GM18907 (cell line): ENCODE results near the gene PLA2G4D.

Experiments
- ATAC-seq: cut with Tn5 transposase; IDR thresholded peaks from one replicate; pipeline ENCODE4 v1.9.1; 2021; ENCODE audit warnings: mild to moderate bottlenecking, moderate library complexity; ENCODE audit not compliant: unreplicated experiment

PLA2G4D gene

GRCh38 chr15:42079401-42079908, 14.9 kb downstream of the PLA2G4D start:
- no peak for ATAC-seq

GRCh38 chr15:42078903-42079302, 15.5 kb downstream of the PLA2G4D start:
- ATAC-seq, result no peak

GRCh38 chr15:42077689-42078088, 16.7 kb downstream of the PLA2G4D start:
- ATAC-seq, result no peak

- ATAC-seq, result no peak
These were observed 20.9 kb downstream of the PLA2G4D start for GRCh38 chr15:42073418-42073817.

- no peak for ATAC-seq
These were observed 22.1 kb downstream of the PLA2G4D start for GRCh38 chr15:42072141-42072685.

GRCh38 chr15:42071717-42072116, 22.6 kb downstream of the PLA2G4D start:
- no peak for ATAC-seq

GRCh38 chr15:42070976-42071350, 23.4 kb downstream of the PLA2G4D start:
- no peak for ATAC-seq

GRCh38 chr15:42070279-42070975, 23.9 kb downstream of the PLA2G4D start:
- ATAC-seq, result no peak

GRCh38 chr15:42069496-42070278, 24.7 kb downstream of the PLA2G4D start:
- ATAC-seq, result no peak

GRCh38 chr15:42069025-42069424, 25.3 kb downstream of the PLA2G4D start:
- no peak for ATAC-seq

- no peak for ATAC-seq
These were observed 25.8 kb downstream of the PLA2G4D start for GRCh38 chr15:42068601-42069000.

GRCh38 chr15:42066764-42067415, 27.5 kb downstream of the PLA2G4D start:
- ATAC-seq, result no peak

GRCh38 chr15:42065468-42065867, 28.9 kb downstream of the PLA2G4D start:
- ATAC-seq, result no peak

- ATAC-seq, result no peak
These were observed 29.3 kb downstream of the PLA2G4D start for GRCh38 chr15:42065033-42065432.

GRCh38 chr15:42064271-42064670, 30.1 kb downstream of the PLA2G4D start:
- ATAC-seq, result no peak

GRCh38 chr15:42063122-42063848, 31.1 kb downstream of the PLA2G4D start:
- no peak for ATAC-seq

GRCh38 chr15:42062284-42062806, 32.0 kb downstream of the PLA2G4D start:
- ATAC-seq, result no peak

GRCh38 chr15:42060797-42061196, 33.6 kb downstream of the PLA2G4D start:
- no peak for ATAC-seq

- no peak for ATAC-seq
These were observed 33.9 kb downstream of the PLA2G4D start for GRCh38 chr15:42060477-42060763.

GRCh38 chr15:42059661-42060476, 34.5 kb downstream of the PLA2G4D start:
- no peak for ATAC-seq
